GM12878 (cell line): Measurements from ENCODE around the gene MMADHC. TPM values are rescaled to one million over a fixed set of nuclear protein-coding genes. Genes with fewer than 3 reads are reported as not detected.

ENCODE experiments used
- ATAC-seq: fragments of 200-7000 bp; cut with Tn5 transposase; 3 replicates; pipeline ENCODE4 v1.9.1; 2020; ENCODE audit warnings: mild to moderate bottlenecking, moderate library complexity
- BruUV-seq: library from RNA; stranded (reverse); fragments of 400-500 nt; replicated peaks from 2 replicates; lab custom pipeline; 2021; lab: Mats Ljungman, UMichigan
- CTCF ChIA-PET: fragments of 300-600 bp; sonication (Branson Sonifier 250); formaldehyde crosslinking; extraction: SDS; loops from one replicate; lab custom pipeline; 2021; ENCODE audit warnings: inconsistent platforms; lab: Yijun Ruan, JAX
- POLR2A ChIA-PET: fragments of 350-600 bp; formaldehyde crosslinking; extraction: SDS; loops from one replicate; lab custom pipeline; 2021; ENCODE audit warnings: inconsistent platforms; lab: Charles Lee
- RAD21 ChIA-PET: fragments of 300-600 bp; sonication (Branson Sonifier 250); formaldehyde crosslinking; loops from one replicate; lab custom pipeline; 2023; ENCODE audit warnings: antibody characterized with exemption; ENCODE audit not compliant: unreplicated experiment; lab: Charles Lee
- SMC1A ChIA-PET: fragments of 300-600 bp; sonication (Branson Sonifier 250); formaldehyde crosslinking; loops from one replicate; lab custom pipeline; 2023; ENCODE audit not compliant: unreplicated experiment, uncharacterized antibody; lab: Charles Lee
- DNase-seq: peaks from one replicate; pipeline ENCODE4 v3.0.0-alpha.2; 2011; ENCODE audit warnings: low read depth, low spot score
- FAIRE-seq: peaks from 3 replicates; lab custom pipeline; 2011; peaks lifted over from hg19 to GRCh38; lab: Jason Lieb, UNC
- H2AFZ ChIP-seq: 2 replicates; pipeline ENCODE4 v1.6.0; 2011; ENCODE audit warnings: low read depth, low read length, control low read depth; ENCODE audit not compliant: control insufficient read depth
- H3K27ac ChIP-seq: 2 replicates; pipeline ENCODE4 v1.5.1; 2011; ENCODE audit warnings: control low read depth; ENCODE audit not compliant: control insufficient read depth, insufficient read depth
- H3K27me3 ChIP-seq, 2 experiments: replicated peaks in 1 of 2; 2 replicates each; pipeline versions ENCODE4 v1.6.0 to v1.6.1; 2011; ENCODE audit warnings: low read length in 1 of 2; ENCODE audit not compliant: control insufficient read depth in 2 of 2, insufficient read depth in 2 of 2
- H3K36me3 ChIP-seq, 2 experiments: 2 replicates each; pipeline ENCODE4 v1.5.1; 2011; ENCODE audit warnings: low read length in 1 of 2; ENCODE audit not compliant: control insufficient read depth in 2 of 2, insufficient read depth in 2 of 2
- H3K4me1 ChIP-seq: 2 replicates; pipeline ENCODE4 v1.6.1; 2011; ENCODE audit warnings: mild to moderate bottlenecking, low read length, moderate library complexity, mixed read lengths; ENCODE audit not compliant: control insufficient read depth, insufficient read depth
- H3K4me2 ChIP-seq: 2 replicates; pipeline ENCODE4 v1.6.0; 2011; ENCODE audit warnings: control low read depth; ENCODE audit not compliant: control insufficient read depth, insufficient read depth
- H3K4me3 ChIP-seq: fragments of 200-600 bp; sonication (generic); 2 replicates; pipeline ENCODE4 v1.5.1; 2016
- H3K79me2 ChIP-seq: 2 replicates; pipeline ENCODE4 v1.6.0; 2011; ENCODE audit warnings: low read length; ENCODE audit not compliant: control insufficient read depth, insufficient read depth
- H3K9ac ChIP-seq: 2 replicates; pipeline ENCODE4 v1.8.0; 2011; ENCODE audit warnings: low read length, control low read depth, mixed read lengths; ENCODE audit not compliant: control insufficient read depth, insufficient read depth
- H3K9me3 ChIP-seq: replicated peaks from 3 replicates; pipeline ENCODE4 v1.5.1; 2011; ENCODE audit warnings: mild to moderate bottlenecking, low read length; ENCODE audit not compliant: control insufficient read depth, insufficient read depth
- H4K20me1 ChIP-seq: 2 replicates; pipeline ENCODE4 v1.6.0; 2011; ENCODE audit not compliant: control insufficient read depth, insufficient read depth
- CBX3 ChIP-seq: fragments of 200-600 bp; sonication (generic); IDR thresholded peaks from 2 replicates; pipeline ENCODE4 v1.6.1; 2016; ENCODE audit warnings: low read depth, borderline replicate concordance
- ETV6 ChIP-seq, 2 experiments: fragments of 450-650 bp in 1 of 2; IDR thresholded peaks in 1 of 2; conservative IDR thresholded peaks in 1 of 2; 2 replicates each; pipeline ENCODE4 v1.6.1; 2014; ENCODE audit warnings: antibody characterized with exemption in 1 of 2, borderline replicate concordance in 1 of 2, low read depth in 1 of 2, mild to moderate bottlenecking in 1 of 2, moderate library complexity in 1 of 2
- FOXK2 ChIP-seq: fragments of 450-650 bp; IDR thresholded peaks from 2 replicates; pipeline ENCODE4 v1.6.1; 2017; ENCODE audit warnings: mild to moderate bottlenecking, moderate library complexity
- FOXM1 ChIP-seq: IDR thresholded peaks from 2 replicates; pipeline ENCODE4 v1.6.1; 2012; ENCODE audit warnings: low read depth, mild to moderate bottlenecking, inconsistent platforms, low read length, moderate library complexity
- HDAC6 ChIP-seq: fragments of 200-600 bp; sonication (generic); IDR thresholded peaks from one replicate; pipeline ENCODE4 v1.8.0; 2017; ENCODE audit warnings: antibody characterized with exemption; ENCODE audit not compliant: unreplicated experiment
- KDM1A ChIP-seq: fragments of 200-600 bp; sonication (generic); IDR thresholded peaks from 2 replicates; pipeline ENCODE4 v1.6.1; 2016; ENCODE audit warnings: borderline replicate concordance
- LARP7 ChIP-seq: fragments of 450-650 bp; IDR thresholded peaks from 2 replicates; pipeline ENCODE4 v1.6.1; 2017; ENCODE audit warnings: mild to moderate bottlenecking
- MEF2A ChIP-seq: IDR thresholded peaks from 2 replicates; pipeline ENCODE4 v1.6.1; 2011; ENCODE audit warnings: low read depth, mild to moderate bottlenecking, low read length, moderate library complexity; ENCODE audit not compliant: insufficient read depth
- MXI1 ChIP-seq: fragments of 150-350 bp; IDR thresholded peaks from 2 replicates; pipeline ENCODE4 v1.6.1; 2011; ENCODE audit warnings: low read depth, mild to moderate bottlenecking, inconsistent platforms, low read length, improper control_type of control experiment
- NFYA ChIP-seq: IDR thresholded peaks from 2 replicates; pipeline ENCODE4 v1.6.1; 2011; ENCODE audit warnings: low read depth, mild to moderate bottlenecking, low read length, improper control_type of control experiment, borderline replicate concordance
- NFYB ChIP-seq: IDR thresholded peaks from 2 replicates; pipeline ENCODE4 v1.6.1; 2011; ENCODE audit warnings: low read depth, mild to moderate bottlenecking, low read length, improper control_type of control experiment, moderate library complexity; ENCODE audit not compliant: insufficient read depth
- NRF1 ChIP-seq: conservative IDR thresholded peaks from 2 replicates; pipeline ENCODE4 v1.6.1; 2011; ENCODE audit warnings: mild to moderate bottlenecking, low read depth, low read length, improper control_type of control experiment
- PRDM15 ChIP-seq: fragments of 450-650 bp; formaldehyde crosslinking; IDR thresholded peaks from 2 replicates; pipeline ENCODE4 v1.4.0; 2020; ENCODE audit warnings: mild to moderate bottlenecking, moderate library complexity
- SUZ12 ChIP-seq: fragments of 200-600 bp; sonication (generic); IDR thresholded peaks from one replicate; pipeline ENCODE4 v1.6.1; 2018; ENCODE audit warnings: antibody characterized with exemption, mild to moderate bottlenecking; ENCODE audit not compliant: unreplicated experiment
- WRNIP1 ChIP-seq: IDR thresholded peaks from 2 replicates; pipeline ENCODE4 v1.6.1; 2011; ENCODE audit warnings: low read depth, low read length, improper control_type of control experiment, borderline replicate concordance
- ZBTB11 ChIP-seq: fragments of 450-650 bp; formaldehyde crosslinking; IDR thresholded peaks from 2 replicates; pipeline ENCODE4 v1.5.0; 2022; ENCODE audit warnings: mild to moderate bottlenecking, missing genetic modification characterization
- ZNF207 ChIP-seq: fragments of 450-650 bp; IDR thresholded peaks from 2 replicates; pipeline ENCODE4 v1.6.1; 2014; ENCODE audit warnings: antibody characterized with exemption, mild to moderate bottlenecking, borderline replicate concordance
- ZNF384 ChIP-seq: IDR thresholded peaks from 2 replicates; pipeline ENCODE4 v1.6.1; 2012; ENCODE audit warnings: low read depth, mild to moderate bottlenecking, low read length, improper control_type of control experiment, borderline replicate concordance
- WGBS: methylation state at CpG from one replicate; pipeline ENCODE4 v1.1.6; 2016; ENCODE audit warnings: low lambda C conversion rate; ENCODE audit not compliant: insufficient replicate concordance, insufficient coverage; ENCODE audit errors: missing lambda C conversion rate; 5-methylcytosine and 5-hydroxymethylcytosine counted together
- in situ Hi-C: fragments of 300-500 bp; cut with MboI; formaldehyde crosslinking; loops from 9 replicates; pipeline ENCODE4 v1.14.3; 2018; ENCODE audit warnings: mixed read lengths
- intact Hi-C: fragments of 100-400 bp; cut with micrococcal nuclease; formaldehyde crosslinking; loops from one replicate; pipeline ENCODE4 v1.14.2; 2022; ENCODE audit not compliant: unreplicated experiment
- polyA plus RNA-seq, 11 experiments: library from polyadenylated mRNA; depleted of rRNA in 4 of 11; unstranded in 6 of 11; stranded (reverse) in 5 of 11; fragments of >200 nt; fragmentation: Nextera tagmentation in 4 of 11; fragmentation: Illumina TruSeq in 1 of 11; extraction: Ambion mirVana in 4 of 11; extraction: Trizol in 1 of 11; gene quantifications; 1 replicate in 1 of 11; 2 replicates in 10 of 11; pipeline versions ENCODE4 v1.2.1 to v1.2.3, GENCODE V29; 2011 to 2016; ENCODE audit warnings: inconsistent platforms in 2 of 11, missing spikeins in 2 of 11, low read depth in 1 of 11
- total RNA-seq, 4 experiments: library from RNA; depleted of rRNA in 3 of 4; stranded (reverse); fragments of >200 nt in 3 of 4; fragmentation: Illumina TruSeq in 1 of 4; extraction: Trizol in 1 of 4; gene quantifications; 2 replicates each; pipeline versions ENCODE4 v1.2.1 to v1.2.3, GENCODE V29; 2013 to 2021

Gene MMADHC
- total and polyA plus RNA-seq, 10 of the 15 experiments (the other 5 are each of a cell fraction or from before 2014, with no cell fraction given): 93.6 to 415 (median 147) TPM

- Histone ChIP-seq H3K4me2 (no peak overlapping the region), H3K9ac (no peak overlapping the region), H4K20me1 (no peaks in the 10 kb centered on the region), H3K4me3 (no peak overlapping the region), H3K9me3 (no peaks in the 10 kb centered on the region), H2AFZ (no peak overlapping the region), H3K36me3 (peaks cover 0 to 28% of the 10 kb centered on the region in 2 experiments; a peak in 3 of 4 replicates), H3K4me1 (no peaks in the 10 kb centered on the region), H3K79me2 (no peaks in the 10 kb centered on the region), H3K27ac (no peak overlapping the region), H3K27me3 (no peaks in the 10 kb centered on the region)
- BruUV-seq: no TSS peak
- TF ChIP-seq LARP7: no peak
- no peak for TF ChIP-seq SUZ12
- no peak for TF ChIP-seq MEF2A
- TF ChIP-seq ZBTB11: no peak
- no peak for TF ChIP-seq ZNF207
- no peak for TF ChIP-seq CBX3
- no peak for TF ChIP-seq NFYA
- TF ChIP-seq ZNF384: no peak
- no peak for TF ChIP-seq HDAC6
- no peak for TF ChIP-seq PRDM15 (CRISPR knock-in tag)
- no peak for TF ChIP-seq NFYB
- no peak for TF ChIP-seq FOXM1
- TF ChIP-seq FOXK2: no peak
- TF ChIP-seq MXI1: no peak
- no peak for TF ChIP-seq WRNIP1
- no peak for TF ChIP-seq KDM1A
- no peak for TF ChIP-seq NRF1
- TF ChIP-seq ETV6 (conservative IDR thresholded peaks at IDR 0.05 in 1 of 2, IDR thresholded peaks at IDR 0.05 in 1 of 2; ENCODE audit: borderline replicate concordance in 1 of 2, low read depth in 1 of 2): no peak
- ChIA-PET SMC1A (no interaction called here), RAD21 (no interaction called here), POLR2A (no interaction called here), CTCF (no interaction called here)
- 97% methylated on average over 3 of the region's 3 CpGs for WGBS
- ATAC-seq: no peak
- intact Hi-C loops: no loop called here
- no peak for DNase-seq
- FAIRE-seq: no peak
- in situ Hi-C loops: loop anchor here (25.0 kb wide), 1 partner anchor 1606 kb away; no protein-coding TSS in a partner anchor
Measured at GRCh38 chr2:149568138-149568537, 19.4 kb downstream of the MMADHC start.
